ENCODE data around the gene KLHL34.

The KLHL34 gene
- 0 to 0.66 (median 0) reads per million in 17 experiments for total RNA-seq

DNA sequence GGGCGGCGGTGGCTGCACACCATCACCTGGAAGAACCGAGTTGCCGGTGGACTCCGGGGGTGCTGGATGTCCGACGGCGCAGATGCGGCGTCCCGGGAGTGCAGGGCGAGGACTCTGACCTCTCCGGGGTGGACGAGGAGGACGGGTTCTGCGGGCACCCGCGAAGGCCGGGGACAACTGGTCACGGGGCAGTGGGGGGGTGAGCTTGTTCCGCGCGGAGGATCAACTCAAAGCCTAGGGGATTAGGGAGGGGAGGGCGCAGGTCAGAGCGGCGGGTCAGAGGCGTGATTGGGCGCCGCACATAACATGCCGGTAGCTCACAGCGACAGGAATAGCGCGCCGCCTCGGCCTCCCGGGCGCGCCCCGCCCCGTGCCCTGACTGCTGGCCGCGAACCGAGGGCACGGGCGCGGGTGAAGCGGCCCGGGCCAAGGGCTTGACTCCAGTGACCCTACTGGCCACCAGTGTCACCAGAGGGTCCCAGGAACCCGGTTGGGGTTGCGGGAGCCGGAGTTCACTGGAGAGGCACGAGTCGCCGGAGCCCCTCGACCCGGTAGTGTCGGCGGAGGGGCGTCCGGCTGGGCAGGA lies at the start of gene KLHL34:
KLHL34 (minus strand) TSS at position 179 of the 586 bp plus-strand sequence. CDS start 542 bp downstream, outside the sequence.
- DNase-seq = no peak

GRCh38 chrX:21705225-21705624 lies 47.1 kb upstream of the KLHL34 start:
- DNase-seq = no peak

GRCh38 chrX:21702725-21703124 lies 44.6 kb upstream of the KLHL34 start:
- no peak for DNase-seq

DNA sequence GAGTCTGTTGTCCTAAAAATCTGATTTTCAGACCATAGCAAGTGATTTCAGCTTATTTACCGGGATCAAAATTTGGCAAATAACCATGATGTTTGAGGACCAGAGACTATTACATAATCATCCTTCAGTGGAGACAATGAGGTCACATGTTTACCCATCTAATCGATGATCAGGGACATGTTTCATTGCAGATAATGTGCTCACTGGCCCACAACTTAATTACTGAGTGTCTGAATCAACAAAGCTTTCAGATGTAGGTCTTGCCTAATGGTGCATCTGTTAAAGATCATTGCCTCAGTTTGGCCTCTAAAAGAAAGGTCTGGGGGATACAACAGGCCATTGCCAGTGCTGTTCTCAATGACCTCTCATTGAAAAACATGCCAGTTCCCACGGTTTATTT lies 42.8 kb upstream of the KLHL34 start:
- DNase-seq = peak in 2 of 4 experiments; percentile 10 to 11

- DNase-seq = peak; percentile 26 to 69 (median 56)
Measured at GRCh38 chrX:21700275-21700674, 42.1 kb upstream of the KLHL34 start.

DNA sequence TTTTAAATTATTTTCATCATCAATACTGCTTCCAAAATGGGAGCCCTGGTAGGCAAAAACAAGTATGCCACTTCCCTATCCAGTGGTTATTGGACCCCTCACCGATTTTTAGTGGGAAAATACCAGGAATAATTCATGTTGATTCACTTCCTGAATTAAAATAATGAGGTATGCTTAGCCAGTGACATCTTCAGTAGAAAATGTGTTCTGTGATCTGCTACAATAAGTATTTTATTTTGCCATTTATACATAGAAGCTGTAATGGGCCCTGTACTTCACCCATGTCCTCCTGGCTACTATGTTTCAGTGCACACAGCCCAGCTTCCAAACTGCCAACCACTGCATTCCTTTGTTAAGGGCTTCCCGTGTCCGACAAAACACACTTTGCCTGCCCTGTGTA lies 41.0 kb upstream of the KLHL34 start:
- DNase-seq = no peak

DNA sequence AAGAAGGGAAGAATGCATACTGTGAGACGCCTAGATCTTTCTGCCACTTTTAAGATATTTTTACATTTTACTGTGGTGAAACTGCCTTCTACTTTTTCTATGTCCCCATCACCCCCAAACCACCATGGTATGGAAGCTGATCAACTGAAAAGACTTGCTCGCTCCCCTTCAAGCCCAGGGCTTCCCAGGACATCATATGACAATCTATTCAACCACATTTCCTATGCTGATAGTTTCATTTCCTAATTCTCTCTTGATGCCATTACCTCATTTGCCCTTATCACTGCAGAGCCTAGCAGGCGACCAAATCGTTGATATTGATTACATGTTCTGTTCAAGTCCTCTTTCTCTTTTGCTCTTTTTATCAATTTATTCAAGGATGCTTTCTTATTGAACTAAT lies 40.1 kb upstream of the KLHL34 start:
- peak; percentile 22 to 62 (median 56) for DNase-seq

DNA sequence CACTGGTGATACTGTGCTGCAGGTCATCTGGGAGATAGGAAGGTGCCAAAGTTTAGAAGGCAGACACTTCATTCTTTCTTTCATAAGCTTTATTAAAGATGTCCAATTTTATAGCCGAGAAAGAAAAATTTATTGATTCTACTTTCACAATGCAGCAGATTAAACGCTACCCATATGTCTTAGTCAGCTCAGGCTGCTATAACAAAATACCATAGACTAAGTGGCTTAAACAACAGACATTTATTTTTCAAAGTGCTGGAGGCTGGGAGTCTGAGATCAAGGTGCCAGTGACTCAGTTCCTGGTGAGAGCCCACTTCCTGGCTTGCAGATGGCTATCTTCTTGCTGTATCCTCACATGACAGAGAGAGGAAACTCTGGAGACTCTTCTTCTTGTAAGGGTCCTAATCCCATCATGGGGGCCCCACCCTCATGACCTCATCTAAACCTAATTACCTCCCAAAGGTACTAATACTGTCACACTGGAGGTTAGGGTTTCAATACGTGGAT lies 33.4 kb upstream of the KLHL34 start:
- DNase-seq = no peak

GRCh38 chrX:21683941-21684340 lies 25.8 kb upstream of the KLHL34 start:
- peak in 1 of 4 experiments; percentile 4 for DNase-seq

GRCh38 chrX:21678048-21678612 lies 20.0 kb upstream of the KLHL34 start:
- DNase-seq = no peak

DNA sequence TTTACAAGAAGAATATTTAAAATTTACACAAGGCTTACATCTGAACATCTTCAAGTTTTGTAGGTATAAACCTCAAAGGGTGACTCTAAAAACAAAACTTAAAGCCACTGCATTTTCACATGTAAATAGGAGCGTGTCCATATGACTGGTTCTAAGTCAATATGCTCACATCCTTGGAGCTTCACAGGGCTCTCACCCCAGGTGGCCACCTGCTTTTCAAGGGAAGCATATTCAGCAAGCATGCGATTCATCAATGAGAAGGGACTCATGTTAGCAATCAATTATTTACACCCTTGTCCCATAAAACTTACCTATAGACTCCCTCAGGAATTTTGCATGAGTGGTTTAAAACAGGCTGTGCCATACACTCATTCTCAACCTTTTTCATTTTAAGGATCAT lies 17.8 kb upstream of the KLHL34 start:
- no peak for DNase-seq

DNA sequence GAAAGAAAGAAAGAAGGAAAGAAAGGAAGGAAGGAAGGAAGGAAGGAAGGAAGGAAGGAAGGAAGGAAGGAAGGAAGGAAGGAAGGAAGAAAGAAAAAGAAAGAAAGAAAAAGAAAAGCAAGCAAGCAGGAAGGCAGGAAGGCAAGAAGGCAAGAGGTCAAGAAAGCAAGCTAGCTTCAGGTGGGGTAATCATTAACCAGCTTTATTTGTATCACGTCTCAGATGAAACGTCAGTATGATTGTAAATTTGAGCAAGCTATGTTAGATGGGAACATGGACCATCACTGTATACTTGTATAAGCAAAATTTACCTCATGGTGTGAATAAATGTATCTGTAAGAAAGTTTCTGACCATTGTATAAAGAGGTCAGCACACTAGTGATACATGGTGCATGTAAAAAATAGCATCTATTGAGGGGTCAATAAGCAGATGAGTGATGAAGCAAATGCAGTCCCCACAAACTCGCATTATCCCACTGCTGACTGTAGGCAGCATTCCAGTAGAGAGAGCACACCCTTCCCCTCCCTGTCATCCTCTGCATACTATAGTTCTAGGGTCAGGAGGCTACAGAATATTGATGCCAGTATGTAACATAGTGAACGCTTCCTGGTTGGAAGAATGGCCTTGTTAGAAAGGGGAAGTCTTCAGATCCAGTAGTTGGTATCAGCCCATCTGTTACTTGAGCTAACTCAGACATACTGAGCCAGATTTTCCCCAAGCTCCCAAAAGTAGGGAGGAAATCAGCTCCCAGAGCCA lies 16.5 kb upstream of the KLHL34 start:
- no peak for DNase-seq

DNA sequence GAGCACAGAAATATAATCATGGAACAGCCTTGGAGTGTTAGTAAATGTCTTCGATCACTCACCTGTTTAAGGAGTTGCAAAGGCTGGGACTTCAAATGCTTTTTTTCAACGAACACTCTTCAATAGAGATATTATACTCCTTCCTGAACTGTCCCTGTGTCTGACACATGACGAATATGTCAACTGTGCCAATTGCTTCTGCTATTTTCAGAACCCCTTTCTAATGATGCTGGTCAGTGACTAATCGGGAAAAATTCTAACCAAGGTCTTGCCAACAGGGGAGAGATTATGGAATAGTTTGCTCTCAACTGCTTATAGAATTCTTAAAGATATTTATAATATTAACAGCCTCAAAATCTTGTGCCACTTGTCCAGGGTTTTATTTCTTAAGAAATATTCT lies 8.5 kb upstream of the KLHL34 start:
- no peak for DNase-seq

DNA sequence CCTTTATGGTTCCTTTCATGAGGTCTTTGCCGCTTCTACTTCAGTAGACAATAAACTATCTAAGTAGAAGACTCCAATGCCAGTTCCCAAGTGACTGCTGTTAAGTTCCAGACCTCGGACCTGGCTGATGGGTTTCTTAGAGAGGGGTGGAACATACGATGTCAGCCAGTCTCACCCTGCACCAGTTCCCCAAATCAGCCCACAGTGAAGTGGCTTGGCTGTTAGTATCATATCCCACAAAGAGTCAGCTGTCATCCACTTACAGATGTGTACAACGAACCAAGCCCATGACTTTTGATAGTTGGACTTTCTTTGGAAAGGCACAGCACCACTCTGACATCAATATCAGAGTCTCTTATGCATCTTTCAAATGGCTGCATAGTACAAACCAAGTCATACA lies 8.1 kb upstream of the KLHL34 start:
- no peak for DNase-seq

- no peak for DNase-seq
Measured at GRCh38 chrX:21662761-21663160, 4.6 kb upstream of the KLHL34 start.

DNA sequence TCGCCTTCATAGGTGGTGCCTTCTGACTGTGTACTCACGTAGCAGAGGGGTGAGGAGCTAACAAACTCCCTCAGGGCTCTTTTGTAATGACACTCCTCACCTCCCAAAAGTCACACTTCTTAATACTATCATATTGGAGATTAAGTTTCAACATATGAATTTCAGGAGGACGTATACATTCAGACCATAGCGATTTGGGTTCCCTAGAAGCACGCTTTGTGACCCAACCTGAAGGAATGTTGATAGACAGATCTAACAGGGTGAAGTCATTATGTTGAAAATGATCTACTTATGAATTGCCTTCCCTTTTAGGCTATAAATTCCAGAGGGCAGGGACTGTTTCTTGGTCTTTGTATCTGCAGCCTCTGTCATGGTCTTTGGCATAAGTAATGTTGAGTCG lies 3.2 kb upstream of the KLHL34 start:
- no peak for DNase-seq

- DNase-seq = no peak
Measured at GRCh38 chrX:21660156-21660555, 2.0 kb upstream of the KLHL34 start.

GRCh38 chrX:21659320-21659719 lies 1.2 kb upstream of the KLHL34 start:
- no peak for DNase-seq

- no peak for DNase-seq
Measured at GRCh38 chrX:21658746-21659145, 616 bp upstream of the KLHL34 start.

- DNase-seq = no peak
Measured at GRCh38 chrX:21657318-21658151, 595 bp downstream of the KLHL34 start.

DNA sequence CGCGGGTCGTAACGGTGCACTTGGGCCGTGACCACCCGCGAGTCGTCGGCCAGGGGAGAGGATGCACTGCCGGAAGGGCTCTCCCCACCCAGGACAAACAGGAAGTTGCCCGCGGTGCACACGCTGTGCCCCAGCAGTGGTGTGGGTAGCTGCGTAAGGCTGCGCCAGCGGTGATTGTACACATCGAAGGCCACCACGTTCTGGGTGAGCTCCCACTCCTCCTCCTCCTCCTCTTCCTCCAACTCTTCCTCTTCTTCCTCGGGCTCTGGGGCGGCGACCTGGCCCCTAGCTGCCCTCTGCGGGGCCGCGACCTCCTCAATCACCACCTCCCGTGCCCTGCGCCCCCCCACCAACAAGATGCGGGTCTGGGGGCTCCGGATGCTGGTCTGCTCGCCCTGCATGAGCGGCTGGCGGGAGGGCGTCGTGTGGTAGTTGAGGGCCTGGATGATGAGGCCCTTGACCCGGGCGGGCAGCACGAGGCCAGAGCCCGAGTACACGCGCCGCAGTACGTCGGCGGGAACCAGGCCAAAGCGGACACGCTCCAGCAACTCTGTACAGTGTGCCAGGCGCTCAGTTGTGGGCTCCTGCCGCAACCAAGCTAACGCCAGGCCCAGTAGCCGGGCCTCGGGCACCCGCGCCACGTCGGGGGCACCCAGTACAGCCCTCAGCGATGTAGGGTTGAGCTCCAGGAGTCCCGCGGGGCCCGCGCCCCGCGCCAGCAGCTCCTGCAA lies 1.4 kb downstream of the KLHL34 start:
- DNase-seq = peak in 1 of 4 experiments; percentile 8
